Mesothelial cell of epicardium (in vitro differentiated cells): ENCODE measurements around the gene ZNF112. TPM values are rescaled to one million over a fixed set of nuclear protein-coding genes. Genes with fewer than 3 reads are reported as not detected.

ENCODE experiments used
- DNase-seq, 2 experiments: peaks; one replicate each; pipeline ENCODE4 v3.0.0; 2021; ENCODE audit warnings: low spot score in 2 of 2; ENCODE audit not compliant: unreplicated experiment in 2 of 2
- H3K27ac Mint-ChIP-seq: 2 replicates; pipeline ENCODE4 v1.8.0; 2021; ENCODE audit warnings: mixed read lengths
- H3K27me3 Mint-ChIP-seq: 2 replicates; pipeline ENCODE4 v1.8.0; 2021; ENCODE audit warnings: low read depth, mixed read lengths
- H3K36me3 Mint-ChIP-seq: 2 replicates; pipeline ENCODE4 v1.8.0; 2021; ENCODE audit warnings: mixed read lengths
- H3K4me1 Mint-ChIP-seq: 2 replicates; pipeline ENCODE4 v1.8.0; 2021; ENCODE audit warnings: mixed read lengths
- H3K4me3 Mint-ChIP-seq: 2 replicates; pipeline ENCODE4 v1.8.0; 2021; ENCODE audit warnings: mild to moderate bottlenecking, moderate library complexity, mixed read lengths
- H3K9me3 Mint-ChIP-seq: 2 replicates; pipeline ENCODE4 v1.8.0; 2021; ENCODE audit warnings: mixed read lengths
- CTCF ChIP-seq: fragments of 200-600 bp; sonication (generic); IDR thresholded peaks from one replicate; pipeline ENCODE4 v1.5.0; 2021; ENCODE audit warnings: antibody characterized with exemption; ENCODE audit not compliant: unreplicated experiment
- total RNA-seq: library from RNA; stranded (reverse); gene quantifications from 3 replicates; pipeline ENCODE4 v1.2.1, GENCODE V29; 2021

ZNF112 gene
- total RNA-seq, 1 donor from 2014 or later = 13.0 TPM

- peaks cover 84% of the 10 kb centered on the region for H3K9me3 Mint-ChIP-seq
- H3K4me1 Mint-ChIP-seq = no peaks in the 10 kb centered on the region
- no peaks in the 10 kb centered on the region for H3K27me3 Mint-ChIP-seq
- H3K27ac Mint-ChIP-seq = no peak overlapping the region
- DNase-seq = no peak
- peaks cover 98% of the 10 kb centered on the region for H3K36me3 Mint-ChIP-seq
- no peak overlapping the region for H3K4me3 Mint-ChIP-seq
- TF ChIP-seq CTCF = no peak
Measured at GRCh38 chr19:44332145-44332544, 24.3 kb downstream of the ZNF112 start.

GRCh38 chr19:44315883-44316282, 40.6 kb downstream of the ZNF112 start:
- Mint-ChIP-seq H3K4me3 (no peak overlapping the region), H3K9me3 (peaks cover 75% of the 10 kb centered on the region)
- no peak for TF ChIP-seq CTCF

GRCh38 chr19:44313231-44313630, 43.2 kb downstream of the ZNF112 start:
- Mint-ChIP-seq H3K4me3 (no peak overlapping the region), H3K36me3 (peaks cover 19% of the 10 kb centered on the region), H3K27me3 (no peaks in the 10 kb centered on the region), H3K9me3 (peaks cover 66% of the 10 kb centered on the region), H3K27ac (no peak overlapping the region), H3K4me1 (no peaks in the 10 kb centered on the region)
- no peak for DNase-seq
- no peak for TF ChIP-seq CTCF

More at GRCh38 chr19:44315883-44316282, 40.6 kb downstream of the ZNF112 start:
- DNase-seq = no peak
- Mint-ChIP-seq H3K36me3 (peaks cover 34% of the 10 kb centered on the region), H3K27me3 (no peaks in the 10 kb centered on the region), H3K4me1 (no peaks in the 10 kb centered on the region), H3K27ac (no peak overlapping the region)

- no peak for DNase-seq
- Mint-ChIP-seq H3K36me3 (peaks cover 6% of the 10 kb centered on the region), H3K9me3 (peaks cover 45% of the 10 kb centered on the region)
Measured at GRCh38 chr19:44308011-44308410, 48.5 kb downstream of the ZNF112 start.

GRCh38 chr19:44306283-44306682, 50.2 kb downstream of the ZNF112 start:
- DNase-seq = no peak
- H3K27ac Mint-ChIP-seq = no peak overlapping the region
- no peak for TF ChIP-seq CTCF
- H3K4me1 Mint-ChIP-seq = peaks cover 11% of the 10 kb centered on the region
- H3K9me3 Mint-ChIP-seq = peaks cover 35% of the 10 kb centered on the region
- H3K4me3 Mint-ChIP-seq = no peak overlapping the region
- no peaks in the 10 kb centered on the region for H3K27me3 Mint-ChIP-seq
- peaks cover 8% of the 10 kb centered on the region for H3K36me3 Mint-ChIP-seq

More at GRCh38 chr19:44308011-44308410, 48.5 kb downstream of the ZNF112 start:
- no peak overlapping the region for H3K4me3 Mint-ChIP-seq
- H3K27me3 Mint-ChIP-seq = no peaks in the 10 kb centered on the region
- H3K4me1 Mint-ChIP-seq = peaks cover 11% of the 10 kb centered on the region
- TF ChIP-seq CTCF = no peak
- H3K27ac Mint-ChIP-seq = no peak overlapping the region

GRCh38 chr19:44305457-44305856, 51.0 kb downstream of the ZNF112 start:
- H3K9me3 Mint-ChIP-seq = peaks cover 35% of the 10 kb centered on the region
- no peak for DNase-seq
- H3K27me3 Mint-ChIP-seq = no peaks in the 10 kb centered on the region
- TF ChIP-seq CTCF = no peak
- H3K4me3 Mint-ChIP-seq = peak overlapping the region; percentile 90
- H3K27ac Mint-ChIP-seq = no peak overlapping the region
- peaks cover 11% of the 10 kb centered on the region for H3K4me1 Mint-ChIP-seq
- H3K36me3 Mint-ChIP-seq = peaks cover 12% of the 10 kb centered on the region
